Embryonic facial prominence (tissue), 1 donor: ENCODE results near the gene CAMK2N2.

Source experiments
- DNase-seq: peaks from one replicate; pipeline ENCODE4 v3.0.0-alpha.2; 2016; ENCODE audit errors: extremely low spot score

Gene CAMK2N2

GRCh38 chr3:184261270-184261853, at the start of gene CAMK2N2:
CAMK2N2 (minus strand) TSS chr3:184261553; CDS start chr3:184261285, 268 bp downstream.
- no peak for DNase-seq

- DNase-seq: no peak
Observed at GRCh38 chr3:184308744-184309143, 47.4 kb upstream of the CAMK2N2 start.

- DNase-seq: no peak
Observed at GRCh38 chr3:184307915-184308314, 46.6 kb upstream of the CAMK2N2 start.

- no peak for DNase-seq
Observed at GRCh38 chr3:184306341-184306972, 45.1 kb upstream of the CAMK2N2 start.

- DNase-seq: no peak
Observed at GRCh38 chr3:184305577-184305976, 44.2 kb upstream of the CAMK2N2 start.

GRCh38 chr3:184300378-184300720, 39.0 kb upstream of the CAMK2N2 start:
- DNase-seq: no peak

GRCh38 chr3:184299488-184300377, 38.4 kb upstream of the CAMK2N2 start:
- no peak for DNase-seq

GRCh38 chr3:184298759-184299487, 37.6 kb upstream of the CAMK2N2 start, which contains the start of gene PSMD2:
PSMD2 (plus strand) TSS chr3:184299241; CDS start chr3:184299267, 26 bp downstream.
- DNase-seq: peak; percentile 92

- DNase-seq: no peak
Observed at GRCh38 chr3:184296616-184297015, 35.3 kb upstream of the CAMK2N2 start.

- no peak for DNase-seq
Observed at GRCh38 chr3:184295771-184296170, 34.4 kb upstream of the CAMK2N2 start.

GRCh38 chr3:184291738-184292445, 30.5 kb upstream of the CAMK2N2 start:
- no peak for DNase-seq

GRCh38 chr3:184291044-184291737, 29.8 kb upstream of the CAMK2N2 start:
- DNase-seq: no peak

GRCh38 chr3:184290331-184290730, 29.0 kb upstream of the CAMK2N2 start:
- no peak for DNase-seq

GRCh38 chr3:184289426-184289938, 28.1 kb upstream of the CAMK2N2 start:
- no peak for DNase-seq

- no peak for DNase-seq
Observed at GRCh38 chr3:184284696-184285095, 23.3 kb upstream of the CAMK2N2 start.

- DNase-seq: no peak
Observed at GRCh38 chr3:184283681-184284080, 22.3 kb upstream of the CAMK2N2 start.

GRCh38 chr3:184282941-184283340, 21.6 kb upstream of the CAMK2N2 start:
- DNase-seq: no peak

- DNase-seq: no peak
Observed at GRCh38 chr3:184277366-184277765, 16.0 kb upstream of the CAMK2N2 start.

GRCh38 chr3:184275961-184276910, 14.9 kb upstream of the CAMK2N2 start, which contains the start of gene ECE2:
ECE2 (plus strand) TSS chr3:184276022; CDS start chr3:184276154, 132 bp downstream.
- DNase-seq: no peak
